Superior temporal gyrus (tissue), 1 donor: ENCODE data around the gene DRD3.
A peak's percentile ranks its signal among the peaks of the same experiment; 100 is the strongest.

Source experiments
- DNase-seq: peaks from one replicate; pipeline ENCODE4 v3.0.0-alpha.2; 2016; ENCODE audit errors: extremely low spot score

Gene DRD3

DNA sequence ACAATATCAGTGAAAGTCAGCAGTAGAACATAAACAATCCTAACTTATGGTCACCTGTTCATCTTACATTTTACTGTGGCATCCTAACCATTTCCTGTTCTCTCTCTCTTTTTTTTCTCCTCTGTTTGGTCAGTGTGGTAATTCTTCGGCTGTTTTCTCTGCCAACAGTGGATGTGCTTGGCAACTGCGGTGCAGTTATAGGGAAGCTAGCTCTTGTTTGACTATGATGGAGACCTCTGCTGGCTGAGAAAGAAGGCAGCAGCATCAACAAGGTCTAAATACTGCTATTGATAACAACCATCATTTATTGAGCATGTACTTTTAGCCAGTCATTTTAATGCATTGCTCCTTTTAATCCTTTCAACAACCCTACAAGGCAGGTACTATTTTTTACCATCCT is 723 bp upstream of the DRD3 start:
- peak; percentile 36 for DNase-seq

DNA sequence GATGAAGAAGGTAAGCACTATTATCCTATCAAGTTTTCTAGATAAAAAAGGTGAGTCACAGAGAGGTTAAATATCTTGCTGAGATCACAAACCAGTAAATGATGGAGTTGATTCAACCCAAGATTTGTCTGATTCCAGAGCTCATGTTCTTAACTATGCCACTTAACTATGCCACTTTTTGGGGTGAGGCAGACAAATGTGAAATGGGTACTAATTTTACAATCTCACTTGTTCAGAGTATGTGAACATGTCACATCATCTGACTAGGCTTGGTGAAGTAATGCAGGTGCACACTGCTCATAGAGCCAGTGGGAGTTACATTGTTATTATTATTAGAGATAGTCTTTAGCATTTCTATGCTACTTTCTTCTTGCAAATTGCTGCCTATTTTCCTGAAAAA is 2.0 kb downstream of the DRD3 start:
- no peak for DNase-seq

DNA sequence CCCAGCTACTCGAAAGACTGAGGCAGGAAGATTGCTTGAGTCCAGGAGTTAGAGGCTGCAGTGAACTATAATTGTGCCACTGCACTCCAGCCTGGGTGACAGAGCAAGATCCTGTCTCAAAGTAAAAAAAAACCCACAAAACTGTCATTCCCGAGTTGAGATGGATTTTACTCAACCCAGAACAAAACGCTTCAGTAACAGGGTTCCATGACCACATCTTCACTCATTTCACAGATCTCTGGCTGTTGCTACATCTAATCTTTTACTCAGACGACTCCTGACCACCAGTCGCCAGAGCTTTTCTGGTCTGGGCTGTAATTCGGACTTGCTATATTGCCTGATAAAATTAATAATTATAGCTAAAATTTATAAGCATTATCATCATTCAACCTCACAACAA is 2.4 kb downstream of the DRD3 start:
- DNase-seq, result no peak

DNA sequence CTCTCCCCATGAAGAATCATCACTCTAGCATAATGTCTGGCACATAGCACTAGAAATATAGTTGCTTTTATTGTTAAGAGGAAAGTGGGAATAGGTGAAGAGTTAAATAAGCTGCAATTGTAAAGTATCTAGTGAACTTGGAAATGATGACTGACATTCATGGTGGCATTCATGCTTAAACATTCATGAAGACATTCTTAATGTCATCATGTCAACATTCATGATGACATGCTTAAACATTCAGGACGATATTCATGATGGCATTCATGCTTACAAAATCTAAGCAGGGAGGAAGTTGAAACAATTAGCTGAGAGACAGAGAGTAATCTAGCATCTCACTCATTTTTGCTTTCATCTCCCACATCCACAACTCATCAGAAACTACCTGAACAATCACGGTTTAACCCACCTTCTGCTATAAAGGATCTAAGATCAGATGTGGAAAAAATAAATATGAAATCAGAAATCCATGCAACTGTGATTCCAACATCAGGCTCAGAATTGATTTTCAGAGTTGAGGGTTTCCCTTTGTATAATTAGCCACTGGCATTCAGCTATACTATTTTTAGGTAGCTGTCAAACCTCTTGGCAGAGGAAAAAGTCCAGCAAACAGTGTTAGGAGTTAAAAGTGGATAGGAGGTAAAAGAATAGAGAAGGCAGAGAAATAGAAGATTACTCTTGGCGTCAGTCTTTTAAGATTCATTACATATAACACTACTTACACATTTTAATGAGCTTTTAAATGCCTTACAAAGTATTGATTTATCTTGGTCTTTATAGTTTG is 3.5 kb downstream of the DRD3 start:
- DNase-seq, result no peak

DNA sequence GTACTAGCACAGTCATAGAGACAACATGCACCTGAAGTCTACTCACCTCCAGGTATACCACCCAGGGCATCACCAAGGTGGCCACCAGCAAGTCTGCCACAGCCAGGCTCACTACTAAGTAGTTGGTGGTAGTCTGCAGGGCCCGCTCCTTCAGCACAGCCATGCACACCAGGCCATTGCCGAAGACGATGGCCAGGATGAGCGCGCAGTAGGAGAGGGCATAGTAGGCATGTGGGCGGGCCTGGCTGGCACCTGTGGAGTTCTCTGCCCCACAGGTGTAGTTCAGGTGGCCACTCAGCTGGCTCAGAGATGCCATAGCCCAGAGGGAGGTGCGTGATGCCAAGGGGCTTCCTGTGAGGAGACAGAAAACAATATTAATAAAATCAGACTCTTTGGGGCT is 7.2 kb downstream of the DRD3 start:
- DNase-seq, result no peak

DNA sequence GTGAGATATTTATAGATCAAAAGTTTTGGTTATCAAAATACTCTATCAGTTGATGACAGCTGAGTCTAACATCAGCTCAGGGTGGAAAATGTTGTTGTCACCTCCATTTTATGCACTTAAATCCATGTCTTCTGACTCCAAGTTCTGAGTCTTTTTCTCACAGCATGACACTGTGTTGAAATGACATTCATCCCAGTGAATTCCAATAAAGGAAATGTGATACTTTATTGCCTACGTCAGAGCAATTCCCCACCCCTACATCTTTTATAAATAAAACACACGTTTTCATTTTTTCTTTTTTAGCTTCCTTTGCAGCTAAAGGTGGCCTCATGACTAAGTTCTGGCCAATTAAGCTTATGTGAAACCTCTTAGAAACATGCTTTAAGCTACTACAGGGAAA is 10.7 kb downstream of the DRD3 start:
- DNase-seq, result no peak

DNA sequence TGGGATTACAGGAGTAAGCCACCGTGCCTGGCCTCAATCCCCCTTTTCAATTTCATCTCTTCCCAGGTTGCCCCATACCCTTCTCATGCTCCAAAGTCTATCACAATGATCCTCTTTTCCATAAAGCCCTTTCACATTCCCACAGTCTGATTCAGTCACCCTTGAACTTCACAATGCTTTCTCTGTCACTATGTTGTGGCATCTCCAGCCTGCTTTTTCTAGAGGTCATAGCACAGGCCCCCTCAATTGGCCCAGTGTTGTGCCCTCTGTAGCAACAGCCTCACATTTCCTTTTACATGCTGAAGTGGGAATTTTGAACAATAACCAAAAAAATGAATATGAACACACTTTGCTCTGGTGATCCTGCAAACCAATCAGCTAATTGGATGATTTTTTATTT is 21.5 kb downstream of the DRD3 start:
- DNase-seq, result no peak

DNA sequence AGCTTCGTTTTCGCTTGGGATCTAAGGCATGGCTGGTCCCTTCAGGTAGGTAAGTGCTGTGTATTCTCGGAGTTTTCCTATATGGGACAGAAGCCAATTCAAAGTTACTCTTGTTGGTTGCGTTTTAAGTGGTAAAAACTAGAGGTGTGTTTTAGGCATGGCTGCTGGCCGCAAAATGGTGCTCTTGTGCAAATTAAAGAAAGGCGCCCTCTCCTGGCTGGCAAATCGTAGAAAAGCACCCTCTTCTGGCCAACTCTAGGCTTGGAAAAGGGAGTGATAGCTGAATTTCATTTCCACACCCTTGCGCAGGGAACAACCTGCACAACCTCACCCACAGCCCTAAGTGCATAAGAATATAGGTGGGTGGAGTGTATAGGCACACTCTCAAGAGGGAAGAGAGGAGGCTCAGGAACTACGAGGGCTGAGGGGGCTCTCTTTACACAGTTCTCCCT is 23.5 kb downstream of the DRD3 start:
- DNase-seq, result no peak

DNA sequence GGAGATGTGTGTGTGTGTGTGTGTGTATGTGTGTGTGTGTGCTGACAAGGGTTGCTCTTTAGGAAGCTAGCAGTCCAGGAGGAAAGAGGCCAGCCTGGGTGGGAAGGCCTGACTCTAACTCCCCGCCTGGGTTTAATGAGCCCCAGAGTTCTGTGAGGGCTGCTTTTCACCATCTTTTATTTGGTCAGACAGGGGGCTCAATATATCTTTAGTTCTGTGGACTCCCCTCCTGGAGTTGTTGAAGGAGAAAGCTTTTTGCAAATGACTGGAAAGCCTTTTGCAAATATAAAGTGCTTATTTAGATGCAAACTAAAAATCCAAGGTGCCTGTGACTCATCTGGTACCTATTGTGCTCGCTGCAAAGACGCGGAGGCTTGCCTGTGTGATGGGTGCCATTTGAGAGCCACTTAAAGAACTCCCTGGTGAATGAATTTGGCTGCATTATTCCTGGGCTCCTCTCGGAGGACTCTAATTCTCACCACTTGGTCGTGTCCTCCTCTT is 24.5 kb downstream of the DRD3 start:
- DNase-seq, result no peak

DNA sequence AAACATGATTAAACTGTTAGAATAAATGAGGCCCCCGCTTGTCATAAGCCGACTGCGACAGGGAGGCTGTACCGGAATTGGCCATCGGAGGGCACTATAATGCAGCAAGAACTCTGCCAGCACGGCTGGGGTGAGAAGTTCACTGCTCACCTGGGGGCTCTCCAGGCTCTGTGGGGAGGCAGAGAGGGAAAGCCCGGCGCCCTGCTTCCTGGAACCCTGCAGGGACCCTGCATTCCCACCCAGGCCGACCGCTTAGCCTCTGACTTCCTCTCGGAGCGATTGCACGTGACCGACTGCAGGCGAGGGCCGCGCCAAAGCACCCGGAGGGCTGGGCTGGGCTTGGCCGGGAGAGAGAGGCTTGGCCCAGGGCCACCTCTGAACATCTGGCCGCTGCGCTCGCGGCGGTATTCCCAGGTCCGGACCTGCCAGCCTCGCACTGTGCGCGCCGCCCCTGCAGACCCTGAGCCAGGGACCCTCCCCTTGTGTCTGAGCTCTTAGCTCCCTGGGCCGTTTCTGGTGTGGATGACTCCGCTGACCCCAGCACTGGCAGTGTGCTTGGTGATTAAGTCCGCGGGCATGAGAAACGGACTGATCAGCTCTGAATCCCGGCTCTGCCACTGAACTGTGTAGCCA is 26.2 kb downstream of the DRD3 start:
- DNase-seq, result peak; percentile 84

DNA sequence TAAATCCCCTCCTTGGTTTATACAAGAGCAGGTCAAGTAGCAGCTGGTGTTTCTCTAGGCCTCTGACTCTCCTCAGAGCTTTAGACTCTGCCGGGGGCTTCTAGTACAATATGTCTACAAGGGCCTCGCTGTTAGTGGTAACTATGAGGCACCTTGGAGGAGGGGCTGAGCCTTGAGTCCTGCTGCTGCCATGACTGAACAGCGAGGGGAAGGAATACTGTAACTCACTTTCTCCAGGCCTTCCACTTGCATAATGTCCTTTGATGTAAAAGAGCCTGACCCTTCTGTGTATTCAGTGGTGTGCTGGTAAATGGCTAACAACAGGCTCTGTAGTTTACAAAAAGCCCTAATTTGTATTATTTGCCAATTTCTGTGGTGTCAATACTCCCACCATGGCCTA is 27.8 kb downstream of the DRD3 start:
- DNase-seq, result no peak

DNA sequence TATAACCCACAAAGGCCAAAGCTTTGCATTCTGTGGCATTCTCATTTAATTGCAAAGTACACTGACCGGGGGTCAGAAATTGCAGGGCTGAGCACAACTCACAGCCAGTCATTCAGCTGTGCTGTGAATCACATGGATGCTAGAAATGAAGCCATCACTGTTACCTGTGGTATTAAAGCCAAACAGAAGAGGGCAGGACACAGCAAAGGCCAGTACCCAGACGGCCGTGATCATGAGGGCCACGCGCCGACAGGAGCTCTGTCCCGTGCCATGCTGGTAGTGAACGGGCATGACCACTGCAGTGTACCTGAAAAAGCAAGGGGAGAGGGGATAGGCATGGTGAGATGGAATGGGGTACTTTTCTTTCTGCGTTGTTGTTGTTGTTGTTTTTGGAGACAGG is 31.6 kb downstream of the DRD3 start:
- DNase-seq, result no peak

DNA sequence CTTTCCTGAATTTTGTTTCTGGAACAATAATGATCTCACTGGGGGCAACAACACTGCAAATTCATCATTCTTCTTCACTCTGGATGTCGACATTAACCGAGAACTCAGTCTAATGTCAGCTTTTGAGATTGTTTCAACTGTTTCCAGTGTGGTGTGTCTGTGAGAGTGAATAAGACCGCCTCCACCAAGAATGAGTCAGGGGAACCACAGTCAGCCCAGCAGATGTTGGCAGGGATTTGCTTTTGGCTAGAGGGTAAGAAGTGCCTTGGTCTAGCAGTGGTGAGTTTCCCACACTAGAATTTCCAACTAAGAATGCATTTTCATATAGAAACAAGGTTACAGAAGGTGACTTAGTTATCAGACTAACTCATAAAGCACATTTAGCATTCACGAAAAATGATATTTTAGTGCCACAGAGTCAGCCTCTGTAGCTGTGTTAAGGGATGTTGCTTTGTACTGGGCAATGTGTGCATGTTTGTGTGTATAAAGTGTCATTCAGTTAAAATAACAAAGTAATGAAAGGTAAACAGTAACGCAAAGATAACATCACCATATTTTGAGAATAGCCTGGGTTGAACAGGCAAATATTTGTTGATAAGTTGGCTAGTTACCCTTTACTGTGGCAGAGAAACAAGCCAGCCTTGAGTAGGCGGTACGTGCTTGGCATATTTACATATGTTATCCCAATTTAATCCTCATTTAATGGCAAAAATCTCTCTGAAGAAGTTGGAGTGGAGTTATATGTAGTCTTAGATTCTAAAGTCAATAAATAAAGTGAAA is 33.8 kb downstream of the DRD3 start:
- peak; percentile 45 for DNase-seq

DNA sequence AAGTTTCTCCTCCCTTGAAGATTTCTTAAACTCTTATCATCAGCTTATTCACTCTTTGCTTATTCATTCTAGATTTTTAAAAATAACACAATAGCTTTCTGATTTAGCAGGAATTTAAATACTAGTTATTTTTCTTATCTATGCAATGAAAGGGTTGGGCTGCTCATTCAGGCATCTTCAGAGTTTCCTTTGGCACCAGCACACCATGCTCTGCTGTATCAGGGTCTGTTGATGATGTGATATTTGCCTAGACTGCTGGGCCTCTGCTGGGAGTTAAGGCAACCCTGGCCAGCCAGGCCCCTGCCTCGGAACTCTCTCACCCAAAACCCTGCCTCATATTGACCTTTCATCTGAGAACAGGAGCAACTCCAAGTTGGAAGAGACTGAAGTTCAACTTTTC is 35.0 kb downstream of the DRD3 start:
- DNase-seq, result no peak

DNA sequence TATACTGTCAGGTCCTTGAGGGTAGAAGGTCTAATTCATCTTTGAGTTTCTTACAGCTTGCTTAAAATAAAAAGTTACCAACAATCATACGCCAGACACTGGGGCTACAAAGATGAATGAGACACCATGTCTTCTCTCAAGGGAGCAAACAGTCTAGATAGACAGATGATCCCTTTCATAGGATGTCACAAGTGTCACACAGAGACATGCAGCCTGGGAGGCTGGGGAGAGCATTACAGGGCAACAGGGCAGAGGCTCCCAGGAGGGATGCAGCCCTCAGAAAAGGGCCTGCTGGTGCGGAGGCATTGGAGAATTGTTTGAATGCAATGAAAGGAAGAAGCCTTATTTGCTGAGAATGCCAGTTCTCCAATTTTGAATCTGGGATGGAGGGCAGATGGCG is 39.0 kb downstream of the DRD3 start:
- no peak for DNase-seq

DNA sequence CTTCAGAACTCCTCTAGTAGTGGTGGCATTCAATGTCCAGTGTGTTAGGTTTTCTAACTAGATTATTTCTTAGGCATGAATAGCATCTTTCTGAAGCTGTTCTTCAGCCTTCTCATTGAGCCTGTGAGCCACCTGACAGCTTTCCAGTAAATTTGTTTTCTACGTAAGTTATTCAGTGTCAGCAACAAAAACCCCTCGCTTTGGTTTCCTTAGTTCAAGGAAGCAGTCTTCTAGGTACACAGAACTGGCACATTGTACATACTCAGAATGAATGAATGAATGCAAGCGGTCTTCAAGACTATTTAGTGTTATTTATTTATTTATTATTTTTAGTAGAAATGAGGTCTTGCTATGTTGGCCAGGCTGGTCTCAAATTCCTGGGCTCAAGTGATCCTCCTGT is 44.9 kb downstream of the DRD3 start:
- DNase-seq, result no peak

DNA sequence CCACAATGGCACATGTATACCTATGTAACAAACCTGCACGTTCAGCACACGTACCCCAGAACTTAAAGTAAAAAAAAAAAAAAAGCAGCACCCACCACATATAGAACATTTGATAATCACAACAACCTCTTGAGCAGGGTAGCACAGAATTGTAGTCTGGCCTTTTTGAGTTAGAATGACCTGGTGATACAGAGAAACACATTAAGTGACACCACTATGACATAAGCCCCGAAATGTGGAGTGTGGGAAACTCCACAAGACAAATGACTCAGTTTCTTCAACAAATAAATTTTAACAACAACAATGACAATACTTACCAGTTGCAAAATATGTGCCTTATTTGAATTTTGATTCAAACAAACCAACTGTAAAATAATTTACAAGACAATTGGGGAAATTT is 46.4 kb downstream of the DRD3 start:
- no peak for DNase-seq

DNA sequence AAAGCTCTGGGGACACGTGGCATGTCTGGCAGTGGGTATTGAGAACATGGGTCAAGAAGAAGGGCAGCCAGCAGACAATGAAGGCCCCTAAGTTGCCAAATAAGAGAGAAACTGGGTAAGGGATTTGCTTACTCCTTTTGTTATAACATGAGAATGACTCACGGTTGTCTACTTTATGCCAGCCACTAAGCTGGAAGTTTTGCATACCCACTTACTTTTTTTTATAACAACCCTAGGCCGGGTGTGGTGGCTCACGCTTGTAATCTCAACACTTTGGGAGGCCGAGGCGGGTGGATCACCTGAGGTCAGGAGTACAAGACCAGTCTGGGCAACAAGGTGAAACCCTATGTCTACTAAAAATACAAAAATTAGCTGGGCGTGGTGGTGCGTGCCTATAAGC is 50.0 kb downstream of the DRD3 start:
- DNase-seq, result no peak

DNA sequence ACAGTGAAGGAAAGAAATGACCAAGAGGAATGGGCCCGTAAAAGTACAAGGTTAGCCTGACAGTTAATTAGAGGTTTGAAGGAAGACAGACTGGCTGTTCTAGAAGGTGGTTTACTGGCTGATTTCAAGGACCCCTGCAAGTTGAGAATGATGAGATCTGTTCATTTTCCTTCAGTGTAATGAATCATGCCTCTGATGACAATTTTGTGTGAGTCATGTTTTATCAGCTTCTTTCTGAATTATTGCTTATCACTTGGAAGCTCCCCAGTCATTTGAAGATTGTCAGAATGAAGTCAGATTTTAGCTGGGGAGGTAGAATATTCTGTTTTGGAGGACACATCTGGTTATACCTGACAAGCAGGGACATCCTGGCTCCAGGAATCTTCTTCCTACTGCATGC is 50.6 kb downstream of the DRD3 start:
- no peak for DNase-seq

DNA sequence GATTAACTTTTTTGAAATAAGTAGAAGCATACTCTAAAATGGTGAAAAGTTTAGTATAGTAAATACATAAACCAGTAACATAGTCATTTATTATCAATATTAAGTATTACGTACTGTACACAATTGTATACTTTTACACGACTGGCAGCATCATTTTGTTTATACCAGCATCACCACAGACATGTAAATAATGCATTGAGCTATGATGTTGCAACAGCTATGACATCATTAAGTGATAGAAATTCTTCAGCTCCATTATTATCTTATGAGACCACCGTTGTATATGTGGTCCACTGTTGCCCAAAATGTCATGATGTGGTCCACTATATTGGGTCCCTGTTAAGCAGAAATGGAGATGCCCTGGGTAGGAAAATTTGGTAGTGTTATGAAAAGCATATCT is 51.3 kb downstream of the DRD3 start:
- DNase-seq, result no peak

DNA sequence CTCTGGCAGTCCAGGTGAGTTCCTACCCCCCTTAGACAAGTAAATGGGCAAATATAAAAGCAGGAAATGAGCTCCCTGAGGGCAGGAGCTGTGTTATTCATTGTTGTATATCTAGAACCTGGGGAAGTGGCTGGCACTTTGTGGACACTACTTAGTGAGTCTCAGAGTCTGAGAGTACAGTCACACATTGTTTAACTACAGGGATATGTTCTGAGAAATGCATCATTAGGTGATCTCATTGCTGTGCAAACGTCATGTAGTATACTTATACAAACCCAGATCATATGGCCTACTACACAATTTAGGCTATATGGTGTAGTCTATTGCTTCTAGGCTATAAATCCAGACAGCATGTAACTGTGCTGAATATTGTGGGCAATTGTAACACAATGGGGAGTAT is 52.4 kb downstream of the DRD3 start:
- no peak for DNase-seq

DNA sequence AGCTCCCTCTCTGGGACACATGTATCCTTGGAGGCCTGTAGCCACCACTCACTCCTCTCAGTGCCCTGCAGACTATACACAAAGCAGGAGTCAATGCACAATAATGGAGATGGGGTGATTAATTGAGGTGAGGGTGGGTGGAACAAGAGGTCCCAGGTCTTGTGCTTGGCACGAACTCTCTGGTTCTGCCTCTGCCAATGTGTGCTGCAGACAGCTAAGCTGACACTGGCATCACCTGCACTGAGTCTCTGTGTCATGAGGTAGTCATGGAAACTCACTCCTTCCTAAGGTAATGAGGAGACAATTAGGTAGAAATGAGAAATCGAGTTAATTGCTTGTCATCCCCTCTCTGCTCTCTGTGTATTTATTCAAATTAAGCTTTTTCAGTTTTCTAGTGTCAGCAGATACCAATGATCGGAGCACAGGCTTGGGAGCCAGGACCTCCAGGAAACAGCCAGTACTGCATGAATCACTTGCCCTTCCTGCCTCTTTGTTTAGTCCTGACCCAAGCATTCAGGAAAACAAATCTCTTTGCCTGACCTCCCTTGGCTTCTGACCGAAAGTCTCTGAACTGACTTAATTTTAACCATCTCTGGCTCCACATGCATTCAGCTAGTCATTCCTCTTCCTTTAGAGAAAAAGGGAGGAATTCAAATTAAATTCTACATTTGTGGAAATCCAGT is 56.7 kb downstream of the DRD3 start:
- no peak for DNase-seq
